ENCODE results near the gene SSBP2. TPM values are rescaled to one million over a fixed set of nuclear protein-coding genes. Genes with fewer than 3 reads are reported as not detected.

The SSBP2 gene
- polyA plus RNA-seq, 1 experiment, result 74.3 TPM

DNA sequence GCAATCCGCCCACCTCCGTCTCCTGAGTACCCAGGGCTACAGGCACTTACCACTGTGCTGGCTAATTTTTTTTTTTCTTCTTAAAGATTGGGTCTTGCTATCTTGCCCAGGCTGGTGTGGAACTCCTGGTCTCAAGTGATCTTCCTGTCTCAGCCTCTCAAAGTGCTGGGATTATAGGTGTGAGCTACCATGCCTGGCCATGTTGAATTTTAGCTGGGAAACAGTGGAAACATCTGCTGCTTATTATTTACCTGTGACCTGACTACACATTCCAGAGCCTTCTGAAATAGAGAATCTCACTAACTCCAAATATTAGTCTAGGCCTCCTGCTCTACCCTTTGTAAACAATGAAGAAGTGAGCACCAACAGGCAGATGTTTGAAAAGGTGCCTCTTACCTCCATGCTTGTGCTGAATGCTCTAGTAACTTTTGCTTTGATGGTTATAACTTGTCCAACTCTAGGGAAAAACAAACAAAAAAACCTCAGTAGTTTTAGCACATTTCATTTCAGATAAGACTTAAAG lies 379.5 kb downstream of the SSBP2 start:
- Histone ChIP-seq H3K4me3 (ENCODE audit: low read depth, low read length) (no peak overlapping the region), H3K27me3 (ENCODE audit: control insufficient read depth, insufficient read depth, low read length) (peaks cover 3% of the 10 kb centered on the region), H3K27ac (ENCODE audit: low read depth, low read length) (no peak overlapping the region), H3K9me3 (ENCODE audit: control insufficient read depth, insufficient read depth, low read length) (no peaks in the 10 kb centered on the region)
- POLR2A ChIA-PET, result no interaction called here
- DNase-seq (ENCODE audit: low read depth, low spot score), result no peak
- TF ChIP-seq, protein P1, sequence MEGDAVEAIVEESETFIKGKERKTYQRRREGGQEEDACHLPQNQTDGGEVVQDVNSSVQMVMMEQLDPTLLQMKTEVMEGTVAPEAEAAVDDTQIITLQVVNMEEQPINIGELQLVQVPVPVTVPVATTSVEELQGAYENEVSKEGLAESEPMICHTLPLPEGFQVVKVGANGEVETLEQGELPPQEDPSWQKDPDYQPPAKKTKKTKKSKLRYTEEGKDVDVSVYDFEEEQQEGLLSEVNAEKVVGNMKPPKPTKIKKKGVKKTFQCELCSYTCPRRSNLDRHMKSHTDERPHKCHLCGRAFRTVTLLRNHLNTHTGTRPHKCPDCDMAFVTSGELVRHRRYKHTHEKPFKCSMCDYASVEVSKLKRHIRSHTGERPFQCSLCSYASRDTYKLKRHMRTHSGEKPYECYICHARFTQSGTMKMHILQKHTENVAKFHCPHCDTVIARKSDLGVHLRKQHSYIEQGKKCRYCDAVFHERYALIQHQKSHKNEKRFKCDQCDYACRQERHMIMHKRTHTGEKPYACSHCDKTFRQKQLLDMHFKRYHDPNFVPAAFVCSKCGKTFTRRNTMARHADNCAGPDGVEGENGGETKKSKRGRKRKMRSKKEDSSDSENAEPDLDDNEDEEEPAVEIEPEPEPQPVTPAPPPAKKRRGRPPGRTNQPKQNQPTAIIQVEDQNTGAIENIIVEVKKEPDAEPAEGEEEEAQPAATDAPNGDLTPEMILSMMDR (IDR thresholded peaks at IDR 0.05; ENCODE audit: low read depth, low read length), result no peak
- CTCF ChIA-PET, result no interaction called here

DNA sequence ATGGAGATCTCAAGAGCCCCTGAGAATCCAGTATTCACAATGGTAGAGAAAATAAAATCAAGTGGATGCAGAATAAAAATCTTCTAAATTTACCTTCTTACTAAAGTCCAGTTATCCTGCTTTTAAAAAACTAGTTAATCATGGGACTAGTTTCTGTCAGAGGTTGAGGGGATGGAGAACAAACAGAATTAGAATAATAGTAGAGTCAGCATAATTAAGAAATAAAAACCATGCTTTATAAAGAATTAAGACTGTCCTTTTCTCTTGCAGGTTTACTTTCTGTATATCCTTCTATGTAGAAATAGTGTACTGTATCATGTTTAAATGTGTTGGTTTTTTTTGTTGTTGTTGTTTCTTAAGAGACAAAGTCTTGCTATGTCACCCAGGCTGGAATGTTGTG lies 380.0 kb downstream of the SSBP2 start:
- H3K9me3 ChIP-seq (ENCODE audit: control insufficient read depth, insufficient read depth, low read length), result no peaks in the 10 kb centered on the region
- no peak overlapping the region for H3K27ac ChIP-seq (ENCODE audit: low read depth, low read length)
- DNase-seq (ENCODE audit: low read depth, low spot score), result no peak
- POLR2A ChIA-PET, result no interaction called here
- peaks cover 3% of the 10 kb centered on the region for H3K27me3 ChIP-seq (ENCODE audit: control insufficient read depth, insufficient read depth, low read length)
- CTCF ChIA-PET, result no interaction called here
- TF ChIP-seq, protein P1 (IDR thresholded peaks at IDR 0.05; ENCODE audit: low read depth, low read length), result no peak
- H3K4me3 ChIP-seq (ENCODE audit: low read depth, low read length), result no peak overlapping the region

DNA sequence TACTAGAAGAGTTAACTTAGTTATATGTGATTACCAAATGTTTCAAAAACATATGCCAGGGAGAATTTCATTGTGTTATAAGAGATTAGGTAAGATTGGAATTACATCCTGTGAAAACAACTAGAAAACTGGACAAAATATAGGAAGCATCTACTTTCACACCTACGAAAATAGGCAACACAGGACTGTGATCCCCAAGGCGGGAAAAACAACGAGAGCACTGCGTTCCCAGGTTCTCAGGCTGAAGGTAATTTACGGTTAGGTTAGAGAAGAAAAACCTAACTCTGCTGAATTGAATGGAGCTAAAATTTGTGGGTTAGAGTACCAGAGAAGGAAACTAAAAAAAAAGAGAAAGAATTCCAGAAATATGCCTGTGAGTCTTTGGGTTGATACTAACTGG lies 385.4 kb downstream of the SSBP2 start:
- CTCF ChIA-PET, result interaction anchor here (1.9 kb wide), 1 partner anchor 66 kb away, joined by 6 read pairs; no protein-coding TSS in a partner anchor
- no peaks in the 10 kb centered on the region for H3K27me3 ChIP-seq (ENCODE audit: control insufficient read depth, insufficient read depth, low read length)
- POLR2A ChIA-PET, result no interaction called here

DNA sequence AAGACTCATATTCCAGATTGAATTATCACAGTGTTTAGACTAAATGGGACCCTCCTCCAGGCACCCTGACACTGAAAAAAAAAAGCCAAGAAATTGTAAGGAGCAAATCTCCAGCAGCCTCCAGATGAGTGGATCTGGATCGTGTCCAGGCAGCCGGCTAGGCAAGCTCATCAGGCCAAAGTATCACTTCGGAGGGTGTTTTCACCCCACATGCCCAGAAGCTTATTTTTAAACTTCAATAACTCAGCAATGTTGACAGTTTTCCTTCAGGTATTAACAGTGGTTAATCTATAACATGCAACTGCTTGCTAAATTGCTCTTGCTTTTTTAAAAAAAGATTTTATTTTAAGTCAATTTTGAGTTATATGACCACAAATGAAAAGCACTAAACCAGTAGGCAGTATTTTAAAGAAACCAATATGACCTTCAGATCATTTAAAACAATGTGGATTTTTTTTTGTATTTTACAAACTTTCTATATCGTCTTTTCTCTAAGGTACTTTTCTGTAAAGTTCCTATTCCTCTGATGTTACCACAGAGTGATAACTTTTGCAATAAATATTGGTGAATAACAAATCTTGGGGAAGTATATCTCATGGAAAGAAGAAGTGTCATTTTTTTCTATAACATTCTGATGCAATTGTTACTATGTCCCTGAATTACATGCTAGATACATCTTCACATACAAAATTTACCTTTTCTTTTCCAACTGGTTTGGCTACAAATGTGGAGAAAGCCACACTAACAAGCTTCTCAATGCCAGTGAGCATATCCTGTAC lies 387.6 kb downstream of the SSBP2 start:
- H3K27me3 ChIP-seq (ENCODE audit: control insufficient read depth, insufficient read depth, low read length), result no peaks in the 10 kb centered on the region
- ChIA-PET CTCF (no interaction called here), POLR2A (no interaction called here)
- H3K4me3 ChIP-seq (ENCODE audit: low read depth, low read length), result no peak overlapping the region
- no peak for DNase-seq (ENCODE audit: low read depth, low spot score)
- H3K9me3 ChIP-seq (ENCODE audit: control insufficient read depth, insufficient read depth, low read length), result no peaks in the 10 kb centered on the region
- TF ChIP-seq, protein P1 (IDR thresholded peaks at IDR 0.05; ENCODE audit: low read depth, low read length), result no peak
- no peak overlapping the region for H3K27ac ChIP-seq (ENCODE audit: low read depth, low read length)

More for the DNA sequence above, 385.4 kb downstream of the SSBP2 start:
- no peak for DNase-seq (ENCODE audit: low read depth, low spot score)
- no peak overlapping the region for H3K4me3 ChIP-seq (ENCODE audit: low read depth, low read length)
- TF ChIP-seq, protein P1 (IDR thresholded peaks at IDR 0.05; ENCODE audit: low read depth, low read length), result no peak
- H3K27ac ChIP-seq (ENCODE audit: low read depth, low read length), result no peak overlapping the region
- no peaks in the 10 kb centered on the region for H3K9me3 ChIP-seq (ENCODE audit: control insufficient read depth, insufficient read depth, low read length)

Other genes with a start within 250 kb of the SSBP2 start
- 2.9 and 4.1 TPM in 2 replicates for gene ATG10, start 220.9 kb upstream of the SSBP2 start, polyA plus RNA-seq (2011; rRNA removed)